Measurements from ENCODE around the gene CIB1. TPM values are rescaled to one million over a fixed set of nuclear protein-coding genes. Genes with fewer than 3 reads are reported as not detected.

CIB1 gene
- total and polyA plus RNA-seq, 10 of the 15 experiments (the other 5 are each of a cell fraction or from before 2014, with no cell fraction given): 10.8 to 155 (median 81.9) TPM

DNA sequence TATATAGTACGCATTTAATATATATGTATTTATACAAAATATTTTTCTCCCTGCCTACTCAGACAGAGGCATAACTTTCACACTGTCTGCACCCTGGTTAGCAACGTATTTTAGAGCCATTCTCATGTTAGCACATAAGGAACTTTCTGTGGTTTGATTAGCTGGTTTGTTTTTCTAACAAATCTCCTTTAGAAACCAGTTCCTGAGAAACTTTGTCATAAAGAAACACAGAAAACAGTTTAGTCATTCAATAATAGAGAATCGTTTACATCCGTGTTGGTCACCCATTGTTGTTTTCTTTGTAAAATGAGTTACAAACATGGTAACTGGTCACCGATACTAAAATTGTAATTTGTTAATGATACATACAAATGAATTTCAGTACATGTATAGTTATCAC lies 25.8 kb upstream of the CIB1 start (continued):
- TF ChIP-seq RFX5 (IDR thresholded peaks at IDR 0.05; ENCODE audit: low read depth, low read length) (no peak), SIX5 (IDR thresholded peaks at IDR 0.05; ENCODE audit: low read depth, low read length, severe bottlenecking) (no peak), SIN3A (IDR thresholded peaks at IDR 0.05; ENCODE audit: low read depth, low read length) (no peak), NBN (IDR thresholded peaks at IDR 0.05) (no peak), NFYB (IDR thresholded peaks at IDR 0.05; ENCODE audit: insufficient read depth, low read depth, low read length) (no peak), NR2F1 (conservative IDR thresholded peaks at IDR 0.05) (no peak), FOXK2 (IDR thresholded peaks at IDR 0.05) (no peak), JUND (IDR thresholded peaks at IDR 0.05; ENCODE audit: low read depth, low read length) (no peak), ETV6 (conservative IDR thresholded peaks at IDR 0.05 in 1 of 2, IDR thresholded peaks at IDR 0.05 in 1 of 2; ENCODE audit: borderline replicate concordance in 1 of 2, low read depth in 1 of 2) (no peak), CBFB (IDR thresholded peaks at IDR 0.05; ENCODE audit: low read depth) (peak; percentile 54; the same call in 1 of the 2 replicates), FOS (IDR thresholded peaks at IDR 0.05; ENCODE audit: borderline replicate concordance, extremely low read depth, insufficient read length) (no peak), NFIC (IDR thresholded peaks at IDR 0.05; ENCODE audit: low read depth, low read length) (peak; percentile 82), DPF2 (IDR thresholded peaks at IDR 0.05) (no peak), SMC3 (IDR thresholded peaks at IDR 0.05; ENCODE audit: borderline replicate concordance, low read length) (no peak), YBX1 (IDR thresholded peaks at IDR 0.05) (no peak), POU2F2 (IDR thresholded peaks at IDR 0.05; ENCODE audit: borderline replicate concordance, low read depth, low read length) (no peak), STAT1 (conservative IDR thresholded peaks at IDR 0.05) (no peak), ATF7 (IDR thresholded peaks at IDR 0.05; ENCODE audit: low read depth) (peak; percentile 73; the same call in 1 of the 2 replicates), ZZZ3 (IDR thresholded peaks at IDR 0.05; ENCODE audit: control insufficient read depth, insufficient read length, low read depth) (no peak), HDGF (IDR thresholded peaks at IDR 0.05) (no peak), POLR2A (IDR thresholded peaks at IDR 0.05; ENCODE audit: low read depth, low read length) (no peak), KLF5 (IDR thresholded peaks at IDR 0.05; ENCODE audit: partially characterized antibody) (no peak)
- TF ChIP-seq, protein P1, sequence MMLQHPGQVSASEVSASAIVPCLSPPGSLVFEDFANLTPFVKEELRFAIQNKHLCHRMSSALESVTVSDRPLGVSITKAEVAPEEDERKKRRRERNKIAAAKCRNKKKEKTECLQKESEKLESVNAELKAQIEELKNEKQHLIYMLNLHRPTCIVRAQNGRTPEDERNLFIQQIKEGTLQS (IDR thresholded peaks at IDR 0.05; ENCODE audit: borderline replicate concordance, extremely low read depth, low read depth, low read length): no peak
- TF ChIP-seq, protein P2, sequence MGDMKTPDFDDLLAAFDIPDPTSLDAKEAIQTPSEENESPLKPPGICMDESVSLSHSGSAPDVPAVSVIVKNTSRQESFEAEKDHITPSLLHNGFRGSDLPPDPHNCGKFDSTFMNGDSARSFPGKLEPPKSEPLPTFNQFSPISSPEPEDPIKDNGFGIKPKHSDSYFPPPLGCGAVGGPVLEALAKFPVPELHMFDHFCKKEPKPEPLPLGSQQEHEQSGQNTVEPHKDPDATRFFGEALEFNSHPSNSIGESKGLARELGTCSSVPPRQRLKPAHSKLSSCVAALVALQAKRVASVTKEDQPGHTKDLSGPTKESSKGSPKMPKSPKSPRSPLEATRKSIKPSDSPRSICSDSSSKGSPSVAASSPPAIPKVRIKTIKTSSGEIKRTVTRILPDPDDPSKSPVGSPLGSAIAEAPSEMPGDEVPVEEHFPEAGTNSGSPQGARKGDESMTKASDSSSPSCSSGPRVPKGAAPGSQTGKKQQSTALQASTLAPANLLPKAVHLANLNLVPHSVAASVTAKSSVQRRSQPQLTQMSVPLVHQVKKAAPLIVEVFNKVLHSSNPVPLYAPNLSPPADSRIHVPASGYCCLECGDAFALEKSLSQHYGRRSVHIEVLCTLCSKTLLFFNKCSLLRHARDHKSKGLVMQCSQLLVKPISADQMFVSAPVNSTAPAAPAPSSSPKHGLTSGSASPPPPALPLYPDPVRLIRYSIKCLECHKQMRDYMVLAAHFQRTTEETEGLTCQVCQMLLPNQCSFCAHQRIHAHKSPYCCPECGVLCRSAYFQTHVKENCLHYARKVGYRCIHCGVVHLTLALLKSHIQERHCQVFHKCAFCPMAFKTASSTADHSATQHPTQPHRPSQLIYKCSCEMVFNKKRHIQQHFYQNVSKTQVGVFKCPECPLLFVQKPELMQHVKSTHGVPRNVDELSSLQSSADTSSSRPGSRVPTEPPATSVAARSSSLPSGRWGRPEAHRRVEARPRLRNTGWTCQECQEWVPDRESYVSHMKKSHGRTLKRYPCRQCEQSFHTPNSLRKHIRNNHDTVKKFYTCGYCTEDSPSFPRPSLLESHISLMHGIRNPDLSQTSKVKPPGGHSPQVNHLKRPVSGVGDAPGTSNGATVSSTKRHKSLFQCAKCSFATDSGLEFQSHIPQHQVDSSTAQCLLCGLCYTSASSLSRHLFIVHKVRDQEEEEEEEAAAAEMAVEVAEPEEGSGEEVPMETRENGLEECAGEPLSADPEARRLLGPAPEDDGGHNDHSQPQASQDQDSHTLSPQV (IDR thresholded peaks at IDR 0.05): no peak
- TF ChIP-seq, protein P3, sequence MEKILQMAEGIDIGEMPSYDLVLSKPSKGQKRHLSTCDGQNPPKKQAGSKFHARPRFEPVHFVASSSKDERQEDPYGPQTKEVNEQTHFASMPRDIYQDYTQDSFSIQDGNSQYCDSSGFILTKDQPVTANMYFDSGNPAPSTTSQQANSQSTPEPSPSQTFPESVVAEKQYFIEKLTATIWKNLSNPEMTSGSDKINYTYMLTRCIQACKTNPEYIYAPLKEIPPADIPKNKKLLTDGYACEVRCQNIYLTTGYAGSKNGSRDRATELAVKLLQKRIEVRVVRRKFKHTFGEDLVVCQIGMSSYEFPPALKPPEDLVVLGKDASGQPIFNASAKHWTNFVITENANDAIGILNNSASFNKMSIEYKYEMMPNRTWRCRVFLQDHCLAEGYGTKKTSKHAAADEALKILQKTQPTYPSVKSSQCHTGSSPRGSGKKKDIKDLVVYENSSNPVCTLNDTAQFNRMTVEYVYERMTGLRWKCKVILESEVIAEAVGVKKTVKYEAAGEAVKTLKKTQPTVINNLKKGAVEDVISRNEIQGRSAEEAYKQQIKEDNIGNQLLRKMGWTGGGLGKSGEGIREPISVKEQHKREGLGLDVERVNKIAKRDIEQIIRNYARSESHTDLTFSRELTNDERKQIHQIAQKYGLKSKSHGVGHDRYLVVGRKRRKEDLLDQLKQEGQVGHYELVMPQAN (conservative IDR thresholded peaks at IDR 0.05): no peak
- TF ChIP-seq, protein P4, sequence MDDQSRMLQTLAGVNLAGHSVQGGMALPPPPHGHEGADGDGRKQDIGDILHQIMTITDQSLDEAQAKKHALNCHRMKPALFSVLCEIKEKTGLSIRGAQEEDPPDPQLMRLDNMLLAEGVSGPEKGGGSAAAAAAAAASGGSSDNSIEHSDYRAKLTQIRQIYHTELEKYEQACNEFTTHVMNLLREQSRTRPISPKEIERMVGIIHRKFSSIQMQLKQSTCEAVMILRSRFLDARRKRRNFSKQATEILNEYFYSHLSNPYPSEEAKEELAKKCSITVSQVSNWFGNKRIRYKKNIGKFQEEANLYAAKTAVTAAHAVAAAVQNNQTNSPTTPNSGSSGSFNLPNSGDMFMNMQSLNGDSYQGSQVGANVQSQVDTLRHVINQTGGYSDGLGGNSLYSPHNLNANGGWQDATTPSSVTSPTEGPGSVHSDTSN (IDR thresholded peaks at IDR 0.05; ENCODE audit: insufficient replicate concordance, low read depth, low read length): no peak
